Measurements from ENCODE around the gene MPP2. TPM values are rescaled to one million over a fixed set of nuclear protein-coding genes. Genes with fewer than 3 reads are reported as not detected.
A peak's percentile ranks its signal among the peaks of the same experiment; 100 is the strongest.
"Not testable (repeated sequence)": the region's sequence is repeated elsewhere in the genome, so short reads cannot be mapped to it uniquely, and the experiment has no call there.

Gene MPP2
- total and polyA plus RNA-seq, 4 donors = 12.1 to 43.4 (median 31.2) TPM

DNA sequence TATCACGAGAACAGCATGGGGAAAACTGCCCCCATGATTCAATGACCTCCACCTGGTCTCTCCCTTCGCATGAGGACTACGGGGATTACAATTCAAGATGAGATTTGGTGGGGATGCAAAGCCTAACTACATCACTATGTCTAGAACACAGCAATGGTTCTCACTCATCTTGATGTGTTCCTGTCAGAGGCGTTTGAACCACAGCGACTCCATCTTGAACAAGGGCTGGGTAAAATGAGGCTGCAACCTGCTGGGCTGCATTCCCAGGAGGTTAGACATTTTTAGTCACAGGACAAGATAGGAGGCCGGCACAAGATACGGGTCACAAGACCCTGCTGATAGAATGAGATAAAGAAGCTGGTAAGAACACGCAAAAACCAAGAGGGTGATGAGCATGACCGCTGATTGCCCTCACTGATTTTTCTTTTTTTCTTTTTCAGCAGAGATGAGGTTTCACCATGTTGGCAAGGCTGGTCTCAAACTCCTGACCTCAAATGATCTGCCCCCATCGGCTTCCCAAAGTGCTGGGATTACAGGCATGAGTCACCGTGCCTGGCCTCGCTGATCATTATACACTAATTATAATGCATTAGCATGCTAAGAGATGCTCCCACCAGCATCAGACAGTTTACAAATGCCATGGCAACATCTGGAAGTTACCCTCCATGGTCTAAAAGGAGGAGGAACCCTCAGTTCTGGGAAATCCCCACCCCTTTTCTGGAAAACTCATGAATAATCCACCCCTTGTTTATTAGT lies 37.9 kb upstream of the MPP2 start:
- Histone ChIP-seq H3K4me1 (ENCODE audit: control insufficient read depth, insufficient read depth, low read length) (no peaks in the 10 kb centered on the region), H3K36me3 (ENCODE audit: control insufficient read depth, insufficient read depth, low read length) (no peaks in the 10 kb centered on the region), H3K4me3 (ENCODE audit: low read depth, low read length) (no peak overlapping the region), H3K27me3 (ENCODE audit: control insufficient read depth, insufficient read depth, low read length) (peaks cover 5% of the 10 kb centered on the region), H3K27ac (ENCODE audit: low read depth, low read length) (no peak overlapping the region), H3K9me3 (ENCODE audit: control insufficient read depth, insufficient read depth, low read length) (no peaks in the 10 kb centered on the region)
- 81% methylated on average over 7 of the region's 12 CpGs for WGBS (ENCODE audit: insufficient coverage)
- DNase-seq (ENCODE audit: low read depth in 4 of 6, low spot score in 6 of 6) = no peak

DNA sequence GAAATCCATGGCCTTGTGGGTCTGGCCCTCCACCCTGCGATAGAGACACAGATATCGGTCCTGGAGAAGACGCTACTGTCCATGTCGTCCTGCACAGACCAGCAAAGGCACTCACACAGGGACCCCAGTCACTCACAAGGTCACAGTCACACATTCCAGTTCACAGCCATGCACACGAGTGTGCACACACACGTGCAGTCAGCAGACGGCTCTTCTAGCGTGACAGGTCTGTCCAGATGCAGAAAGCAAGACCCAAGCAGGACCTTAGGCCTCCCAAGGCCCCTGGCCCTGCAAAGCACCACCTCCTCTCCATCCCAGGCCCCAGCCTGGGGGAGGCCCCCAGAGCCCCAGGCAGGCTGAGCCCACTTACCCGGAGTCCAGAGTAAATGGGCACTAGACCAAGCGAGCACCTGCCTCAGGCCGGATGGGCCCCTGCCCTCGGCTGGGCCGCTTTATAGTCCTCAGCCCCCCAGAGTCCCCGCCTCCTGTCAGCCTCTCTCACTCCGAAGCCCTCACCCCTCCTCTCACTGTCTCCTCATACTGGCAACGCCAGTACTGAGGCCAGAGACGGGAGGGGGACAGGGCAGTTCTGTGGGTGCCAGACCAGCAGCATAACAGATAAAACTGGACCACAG lies 34.8 kb upstream of the MPP2 start, which contains the start of gene PPY:
Gene PPY (minus strand): TSS at position 426 of the 635 bp plus-strand sequence. CDS start 822 bp downstream, outside the sequence.
- Histone ChIP-seq H3K9me3 (ENCODE audit: control insufficient read depth, insufficient read depth, low read length) (no peaks in the 10 kb centered on the region), H3K4me1 (ENCODE audit: control insufficient read depth, insufficient read depth, low read length) (peaks cover 7% of the 10 kb centered on the region), H3K27me3 (ENCODE audit: control insufficient read depth, insufficient read depth, low read length) (peaks cover 2% of the 10 kb centered on the region), H3K36me3 (ENCODE audit: control insufficient read depth, insufficient read depth, low read length) (no peaks in the 10 kb centered on the region), H3K27ac (ENCODE audit: low read depth, low read length) (no peak within 1 kb of the TSS), H3K4me3 (ENCODE audit: low read depth, low read length) (no peak within 1 kb of the TSS)
- 70% methylated on average over 16 of the region's 17 CpGs for WGBS (ENCODE audit: insufficient coverage)
- DNase-seq (ENCODE audit: low read depth in 4 of 6, low spot score in 6 of 6) = no peak

DNA sequence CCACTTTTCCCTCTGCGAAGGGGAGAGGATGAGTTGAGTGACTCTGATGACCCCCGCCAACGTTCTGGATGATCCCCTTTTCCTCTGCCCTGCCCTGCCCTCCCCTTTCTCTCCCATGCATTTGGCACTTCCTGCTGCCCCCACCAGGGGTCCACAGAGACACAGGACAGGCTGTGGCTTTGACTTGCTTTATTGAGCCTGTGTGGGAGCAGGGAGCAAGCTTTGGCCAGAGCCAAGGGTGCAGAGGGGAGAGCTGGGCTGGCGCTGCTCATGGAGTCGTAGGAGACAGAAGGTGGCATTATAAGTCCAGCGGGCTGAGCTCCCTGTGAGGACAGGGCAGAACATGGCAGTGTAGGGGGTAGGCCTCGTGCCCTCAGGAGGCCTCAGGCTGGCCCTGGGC lies 33.3 kb upstream of the MPP2 start:
- DNase-seq (ENCODE audit: low read depth in 4 of 6, low spot score in 6 of 6) = peak in 2 of 6 donors; percentile 43 to 49
- Histone ChIP-seq H3K27me3 (ENCODE audit: control insufficient read depth, insufficient read depth, low read length) (no peaks in the 10 kb centered on the region), H3K36me3 (ENCODE audit: control insufficient read depth, insufficient read depth, low read length) (no peaks in the 10 kb centered on the region), H3K4me3 (ENCODE audit: low read depth, low read length) (no peak overlapping the region), H3K4me1 (ENCODE audit: control insufficient read depth, insufficient read depth, low read length) (peaks cover 7% of the 10 kb centered on the region), H3K9me3 (ENCODE audit: control insufficient read depth, insufficient read depth, low read length) (no peaks in the 10 kb centered on the region), H3K27ac (ENCODE audit: low read depth, low read length) (no peak overlapping the region)
- 49% methylated on average over 3 of the region's 7 CpGs for WGBS (ENCODE audit: insufficient coverage)

DNA sequence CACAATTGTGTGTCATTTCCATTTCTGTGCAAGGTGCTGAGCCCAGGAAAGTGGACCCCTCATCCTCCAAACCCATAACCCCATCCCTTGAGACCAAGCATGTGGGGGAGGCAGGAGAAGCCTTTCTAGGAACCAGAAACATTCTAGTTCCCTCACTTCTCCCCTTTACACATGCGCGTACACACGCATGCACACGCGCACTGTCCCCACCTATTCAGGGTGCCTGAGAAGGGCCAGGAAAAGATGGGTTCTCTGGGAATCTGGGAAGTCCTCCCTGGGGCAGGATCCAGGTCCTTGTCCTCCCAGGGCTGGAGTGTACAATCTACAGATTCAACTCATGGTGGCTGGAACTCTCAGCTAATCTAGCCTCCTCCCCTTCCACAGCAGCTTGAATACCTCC lies 32.5 kb upstream of the MPP2 start:
- DNase-seq (ENCODE audit: low read depth in 4 of 6, low spot score in 6 of 6) = no peak
- no peak overlapping the region for H3K27ac ChIP-seq (ENCODE audit: low read depth, low read length)
- WGBS (ENCODE audit: insufficient coverage) = 100% methylated on average over 3 of the region's 5 CpGs
- peaks cover 7% of the 10 kb centered on the region for H3K4me1 ChIP-seq (ENCODE audit: control insufficient read depth, insufficient read depth, low read length)
- H3K27me3 ChIP-seq (ENCODE audit: control insufficient read depth, insufficient read depth, low read length) = no peaks in the 10 kb centered on the region
- H3K9me3 ChIP-seq (ENCODE audit: control insufficient read depth, insufficient read depth, low read length) = no peaks in the 10 kb centered on the region
- H3K36me3 ChIP-seq (ENCODE audit: control insufficient read depth, insufficient read depth, low read length) = no peaks in the 10 kb centered on the region
- H3K4me3 ChIP-seq (ENCODE audit: low read depth, low read length) = no peak overlapping the region

DNA sequence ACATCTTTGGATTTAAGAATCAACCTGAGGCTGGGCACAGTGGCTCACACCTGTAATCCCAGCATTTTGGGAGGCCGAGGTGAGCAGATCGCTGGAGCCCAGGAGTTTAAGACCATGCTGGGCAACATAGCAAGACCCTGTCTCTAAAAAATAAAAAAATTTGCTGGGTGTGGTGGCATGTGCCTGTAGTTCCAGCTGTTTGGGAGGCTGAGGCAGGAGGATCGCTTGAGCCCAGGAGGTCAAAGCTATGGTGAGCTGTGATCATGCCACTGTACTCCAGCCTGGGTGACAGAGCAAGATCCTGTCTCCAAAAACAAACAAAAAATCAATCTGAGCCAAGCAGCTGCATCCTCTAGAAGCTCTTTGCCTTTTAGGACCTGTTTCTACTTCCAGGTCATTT lies 32.1 kb upstream of the MPP2 start:
- not testable (repeated sequence) for H3K36me3 ChIP-seq (ENCODE audit: control insufficient read depth, insufficient read depth, low read length); DNase-seq (ENCODE audit: low read depth in 4 of 6, low spot score in 6 of 6); H3K27me3 ChIP-seq (ENCODE audit: control insufficient read depth, insufficient read depth, low read length); H3K4me1 ChIP-seq (ENCODE audit: control insufficient read depth, insufficient read depth, low read length); H3K4me3 ChIP-seq (ENCODE audit: low read depth, low read length); H3K9me3 ChIP-seq (ENCODE audit: control insufficient read depth, insufficient read depth, low read length); H3K27ac ChIP-seq (ENCODE audit: low read depth, low read length)
- WGBS (ENCODE audit: insufficient coverage) = 86% methylated on average over 2 of the region's 3 CpGs

DNA sequence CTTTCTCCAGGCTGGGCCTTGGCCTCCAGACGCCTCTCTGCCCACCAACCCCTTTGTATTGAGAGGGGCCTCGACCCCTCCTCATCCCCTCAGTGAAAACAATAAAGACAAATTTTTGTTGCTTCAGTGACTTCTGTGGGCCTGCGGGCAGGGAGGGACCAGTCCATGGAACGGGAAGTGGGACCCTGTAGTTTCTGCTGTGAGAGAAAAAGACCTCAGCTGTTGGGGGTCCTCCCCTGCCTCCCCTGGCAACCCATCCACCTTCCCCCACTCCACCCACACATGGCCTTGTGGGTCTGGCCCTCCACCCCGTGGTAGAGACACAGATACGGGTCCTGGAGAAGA lies 31.5 kb upstream of the MPP2 start:
- no peak for DNase-seq (ENCODE audit: low read depth in 4 of 6, low spot score in 6 of 6)
- Histone ChIP-seq H3K9me3 (ENCODE audit: control insufficient read depth, insufficient read depth, low read length) (no peaks in the 10 kb centered on the region), H3K27me3 (ENCODE audit: control insufficient read depth, insufficient read depth, low read length) (no peaks in the 10 kb centered on the region), H3K4me3 (ENCODE audit: low read depth, low read length) (no peak overlapping the region), H3K27ac (ENCODE audit: low read depth, low read length) (no peak overlapping the region), H3K4me1 (ENCODE audit: control insufficient read depth, insufficient read depth, low read length) (peaks cover 7% of the 10 kb centered on the region), H3K36me3 (ENCODE audit: control insufficient read depth, insufficient read depth, low read length) (no peaks in the 10 kb centered on the region)
- WGBS (ENCODE audit: insufficient coverage) = no CpG with 5 or more reads among the region's 6 CpGs

DNA sequence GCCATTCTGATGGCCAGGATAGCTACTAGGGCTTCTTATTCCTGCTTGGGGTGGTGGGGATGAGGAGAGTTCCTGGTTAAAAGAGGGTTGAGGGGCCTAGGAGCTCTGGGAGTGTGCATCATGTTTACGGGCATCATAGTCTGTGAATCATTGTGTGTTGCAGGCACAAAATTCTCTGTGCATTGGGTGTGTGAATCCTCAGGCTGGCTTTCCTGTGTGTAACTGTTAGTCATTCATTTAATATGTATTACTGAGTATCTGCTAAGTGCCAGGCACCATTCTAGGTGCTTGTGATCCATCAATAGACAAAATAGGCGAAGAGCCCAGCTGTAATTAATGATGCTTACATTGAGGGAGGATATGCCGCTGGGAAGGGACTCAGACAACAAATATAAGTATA lies 29.1 kb upstream of the MPP2 start:
- Histone ChIP-seq H3K27ac (ENCODE audit: low read depth, low read length) (no peak overlapping the region), H3K4me3 (ENCODE audit: low read depth, low read length) (no peak overlapping the region), H3K4me1 (ENCODE audit: control insufficient read depth, insufficient read depth, low read length) (peaks cover 7% of the 10 kb centered on the region), H3K27me3 (ENCODE audit: control insufficient read depth, insufficient read depth, low read length) (no peaks in the 10 kb centered on the region), H3K36me3 (ENCODE audit: control insufficient read depth, insufficient read depth, low read length) (no peaks in the 10 kb centered on the region), H3K9me3 (ENCODE audit: control insufficient read depth, insufficient read depth, low read length) (no peaks in the 10 kb centered on the region)
- DNase-seq (ENCODE audit: low read depth in 4 of 6, low spot score in 6 of 6) = no peak
- 100% methylated on average over 1 of the region's 3 CpGs for WGBS (ENCODE audit: insufficient coverage)

DNA sequence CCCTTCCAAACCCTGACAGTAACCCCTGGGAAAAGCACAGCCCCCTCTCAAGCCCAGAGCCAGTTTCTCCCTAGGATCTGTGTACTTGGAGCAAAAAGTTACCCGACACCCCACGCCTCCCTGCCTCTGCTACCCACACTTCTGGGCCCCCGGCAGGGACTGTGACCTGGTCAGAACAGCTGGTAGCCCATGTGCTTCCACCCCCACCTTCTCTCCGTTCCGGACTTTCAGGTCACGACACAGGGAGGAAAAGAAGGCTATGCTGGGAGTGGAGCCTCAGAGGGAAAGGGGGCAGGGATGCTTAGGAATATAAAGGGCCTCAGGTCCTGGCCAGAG lies 28.6 kb upstream of the MPP2 start:
- DNase-seq (ENCODE audit: low read depth in 4 of 6, low spot score in 6 of 6) = no peak
- no peak overlapping the region for H3K27ac ChIP-seq (ENCODE audit: low read depth, low read length)
- no peaks in the 10 kb centered on the region for H3K27me3 ChIP-seq (ENCODE audit: control insufficient read depth, insufficient read depth, low read length)
- H3K36me3 ChIP-seq (ENCODE audit: control insufficient read depth, insufficient read depth, low read length) = no peaks in the 10 kb centered on the region
- no peak overlapping the region for H3K4me3 ChIP-seq (ENCODE audit: low read depth, low read length)
- 20% methylated on average over 1 of the region's 6 CpGs for WGBS (ENCODE audit: insufficient coverage)
- no peaks in the 10 kb centered on the region for H3K9me3 ChIP-seq (ENCODE audit: control insufficient read depth, insufficient read depth, low read length)
- peaks cover 7% of the 10 kb centered on the region for H3K4me1 ChIP-seq (ENCODE audit: control insufficient read depth, insufficient read depth, low read length)

DNA sequence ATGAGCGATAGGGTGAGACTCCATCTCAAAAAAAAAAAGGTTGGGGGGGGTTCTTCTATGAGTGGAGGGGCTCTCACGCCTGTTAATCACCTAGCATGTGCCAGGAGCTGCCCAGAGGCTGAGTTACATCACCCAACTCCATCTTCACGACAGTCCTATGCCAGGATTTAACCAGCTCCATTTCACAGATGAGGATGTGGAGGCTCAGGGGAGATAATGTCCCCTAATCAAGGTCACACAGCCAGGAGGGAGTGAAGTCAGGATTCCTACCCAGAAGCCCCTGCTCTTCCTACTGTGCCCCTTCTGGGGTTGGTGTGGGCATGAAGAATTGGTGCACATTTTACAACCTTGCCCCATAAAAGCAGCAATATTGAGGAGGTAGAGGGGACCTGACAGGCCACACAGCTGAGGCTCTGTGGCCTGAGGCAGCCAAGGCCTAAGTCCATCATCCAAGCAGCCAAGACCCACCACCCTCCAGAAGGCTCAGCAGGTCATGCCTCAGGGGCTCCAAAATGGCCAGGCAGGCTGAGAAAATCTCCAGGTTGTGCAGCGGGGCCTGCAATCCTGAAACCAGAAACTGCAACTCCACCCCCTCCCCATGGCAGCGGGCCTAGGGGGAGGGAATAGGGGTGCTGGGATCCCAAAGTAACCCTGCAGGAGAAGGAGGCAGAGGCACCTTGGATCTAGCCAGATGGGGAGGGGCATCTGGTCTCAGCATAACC lies 28.0 kb upstream of the MPP2 start:
- no CpG with 5 or more reads among the region's 5 CpGs for WGBS (ENCODE audit: insufficient coverage)

More for the DNA sequence above, 28.0 kb upstream of the MPP2 start:
- DNase-seq (ENCODE audit: low read depth in 4 of 6, low spot score in 6 of 6) = no peak
- H3K4me3 ChIP-seq (ENCODE audit: low read depth, low read length) = no peak overlapping the region
- H3K27me3 ChIP-seq (ENCODE audit: control insufficient read depth, insufficient read depth, low read length) = no peaks in the 10 kb centered on the region
- no peaks in the 10 kb centered on the region for H3K36me3 ChIP-seq (ENCODE audit: control insufficient read depth, insufficient read depth, low read length)
- no peak overlapping the region for H3K27ac ChIP-seq (ENCODE audit: low read depth, low read length)
- H3K4me1 ChIP-seq (ENCODE audit: control insufficient read depth, insufficient read depth, low read length) = peaks cover 7% of the 10 kb centered on the region
- no peaks in the 10 kb centered on the region for H3K9me3 ChIP-seq (ENCODE audit: control insufficient read depth, insufficient read depth, low read length)
